Endothelial cell of umbilical vein (primary cell): ENCODE measurements around the gene PRXL2B. TPM values are rescaled to one million over a fixed set of nuclear protein-coding genes. Genes with fewer than 3 reads are reported as not detected.

ENCODE experiments used
- BruUV-seq: library from RNA; stranded (reverse); fragments of 400-500 nt; replicated peaks from 2 replicates; lab custom pipeline; 2021; lab: Mats Ljungman, UMichigan
- CTCF ChIA-PET: fragments of 300-600, 350-600 bp; sonication (Branson Sonifier 250); formaldehyde crosslinking; loops from one replicate; lab custom pipeline; 2021; ENCODE audit warnings: antibody characterized with exemption, inconsistent platforms; lab: Charles Lee
- POLR2A ChIA-PET: fragments of 300-600, 350-600 bp; sonication (Branson Sonifier 250); formaldehyde crosslinking; loops from one replicate; lab custom pipeline; 2021; ENCODE audit warnings: antibody characterized with exemption, inconsistent platforms; lab: Charles Lee
- DNase-seq: peaks from one replicate; pipeline ENCODE4 v3.0.0-alpha.2; 2011; ENCODE audit warnings: low read depth, low spot score
- FAIRE-seq: peaks from 2 replicates; lab custom pipeline; 2011; peaks lifted over from hg19 to GRCh38; lab: Jason Lieb, UNC
- H2AFZ ChIP-seq: 2 replicates; pipeline ENCODE4 v1.6.0; 2012; ENCODE audit warnings: low read depth, low read length, control low read depth, inconsistent platforms
- H3K27ac ChIP-seq: 2 replicates; pipeline ENCODE4 v1.5.1; 2011; ENCODE audit warnings: low read depth, mild to moderate bottlenecking, control low read depth, low read length, moderate library complexity; ENCODE audit not compliant: insufficient read depth
- H3K27me3 ChIP-seq, 2 experiments: 2 replicates each; pipeline versions ENCODE4 v1.6.0 to v1.6.1; 2011; ENCODE audit warnings: low read length in 2 of 2, mixed read lengths in 1 of 2; ENCODE audit not compliant: control insufficient read depth in 2 of 2, insufficient read depth in 2 of 2
- H3K36me3 ChIP-seq, 2 experiments: 2 replicates in 1 of 2; 3 replicates in 1 of 2; pipeline ENCODE4 v1.5.1; 2011; ENCODE audit warnings: low read length in 2 of 2, mild to moderate bottlenecking in 1 of 2, moderate library complexity in 1 of 2; ENCODE audit not compliant: control insufficient read depth in 2 of 2, insufficient read depth in 2 of 2; ENCODE audit errors: extremely low read depth in 1 of 2
- H3K4me1 ChIP-seq: 3 replicates; pipeline ENCODE4 v1.5.1; 2011; ENCODE audit warnings: mild to moderate bottlenecking, low read length; ENCODE audit not compliant: control insufficient read depth, insufficient read depth; ENCODE audit errors: extremely low read depth
- H3K4me2 ChIP-seq: 2 replicates; pipeline ENCODE4 v1.6.1; 2011; ENCODE audit warnings: low read length, control low read depth, mixed read lengths; ENCODE audit not compliant: insufficient read depth
- H3K4me3 ChIP-seq, 3 experiments: fragments of 200-600 bp in 1 of 3; sonication (generic), shearing (Covaris generic) in 1 of 3; replicated peaks in 1 of 3; 2 replicates each; pipeline ENCODE4 v1.5.1; 2011 to 2016; ENCODE audit warnings: control low read depth in 3 of 3, low read length in 3 of 3, mild to moderate bottlenecking in 2 of 3, inconsistent platforms in 1 of 3, low read depth in 1 of 3, moderate library complexity in 1 of 3; ENCODE audit not compliant: insufficient read depth in 1 of 3
- H3K79me2 ChIP-seq: 2 replicates; pipeline ENCODE4 v1.6.0; 2012; ENCODE audit warnings: low read length, inconsistent platforms; ENCODE audit not compliant: control insufficient read depth, insufficient read depth
- H3K9ac ChIP-seq: replicated peaks from 2 replicates; pipeline ENCODE3; 2011; ENCODE audit warnings: low read length, control low read depth; ENCODE audit not compliant: insufficient read depth; ENCODE audit errors: extremely low read depth
- H3K9me1 ChIP-seq: replicated peaks from 3 replicates; pipeline ENCODE4 v1.6.0; 2011; ENCODE audit warnings: mild to moderate bottlenecking, low read length; ENCODE audit not compliant: control insufficient read depth, insufficient read depth; ENCODE audit errors: extremely low read depth
- H3K9me3 ChIP-seq: replicated peaks from 2 replicates; pipeline ENCODE4 v1.5.1; 2012; ENCODE audit warnings: low read length, inconsistent platforms; ENCODE audit not compliant: control insufficient read depth, insufficient read depth
- H4K20me1 ChIP-seq: replicated peaks from 2 replicates; pipeline ENCODE3; 2011; ENCODE audit warnings: mild to moderate bottlenecking, low read length; ENCODE audit not compliant: control insufficient read depth, insufficient read depth; ENCODE audit errors: extremely low read depth
- EZH2 ChIP-seq: IDR thresholded peaks from 2 replicates; pipeline ENCODE4 v1.6.1; 2012; ENCODE audit warnings: borderline replicate concordance, low read depth, mild to moderate bottlenecking, moderate library complexity, low read length, inconsistent platforms; ENCODE audit not compliant: severe bottlenecking
- FOS ChIP-seq: IDR thresholded peaks from 2 replicates; pipeline ENCODE4 v1.6.1; 2011; ENCODE audit warnings: mild to moderate bottlenecking, low read length, moderate library complexity, borderline replicate concordance; ENCODE audit not compliant: insufficient read depth
- GATA2 ChIP-seq: IDR thresholded peaks from 2 replicates; pipeline ENCODE4 v1.7.0; 2011; ENCODE audit warnings: low read depth, mild to moderate bottlenecking, moderate library complexity, mixed read lengths, low read length; ENCODE audit not compliant: insufficient read length, insufficient read depth
- JUN ChIP-seq: IDR thresholded peaks from 2 replicates; pipeline ENCODE4 v1.6.1; 2011; ENCODE audit warnings: borderline replicate concordance, low read depth; ENCODE audit not compliant: insufficient read length, insufficient read depth
- MYC ChIP-seq: IDR thresholded peaks from one replicate; pipeline ENCODE4 v1.6.1; 2011; ENCODE audit warnings: mild to moderate bottlenecking, low read depth, low read length
- POLR2A ChIP-seq: IDR thresholded peaks from 2 replicates; pipeline ENCODE4 v1.6.1; 2012; ENCODE audit warnings: low read depth, mild to moderate bottlenecking, control low read depth, low read length
- POLR2AphosphoS5 ChIP-seq: IDR thresholded peaks from 2 replicates; pipeline ENCODE4 v1.6.1; 2012; ENCODE audit warnings: low read depth, mild to moderate bottlenecking, control low read depth, low read length, moderate library complexity; ENCODE audit not compliant: insufficient read depth
- dilution Hi-C: fragments of 300-500 bp; cut with MboI; formaldehyde crosslinking; loops from one replicate; pipeline ENCODE4 v1.15.0; 2019; ENCODE audit warnings: low sequenced_read_pairs; ENCODE audit not compliant: extremely low pct_ligation_motif_present
- intact Hi-C: fragments of 100-400 bp; cut with micrococcal nuclease; formaldehyde crosslinking; loops from one replicate; pipeline ENCODE4 v1.10.0; 2022
- polyA plus RNA-seq, 4 experiments: library from polyadenylated mRNA; depleted of rRNA in 3 of 4; stranded (reverse) in 3 of 4; unstranded in 1 of 4; fragments of >200 nt; gene quantifications; 2 replicates each; pipeline versions ENCODE4 v1.2.1 to v1.2.3, GENCODE V29; 2011 to 2012; ENCODE audit warnings: missing spikeins in 1 of 4
- total RNA-seq: library from RNA; stranded (reverse); gene quantifications from 2 replicates; pipeline ENCODE4 v1.2.3, GENCODE V29; 2021
- TF ChIP-seq, protein P1 (sequence below): IDR thresholded peaks from 2 replicates; pipeline ENCODE4 v1.6.1; 2011; ENCODE audit not compliant: insufficient read depth, insufficient read length
- TF ChIP-seq, protein P2 (sequence below), 2 donors: IDR thresholded peaks; 1 replicate in 1 of 2; 2 replicates in 1 of 2; pipeline ENCODE4 v1.5.1; 2011; ENCODE audit warnings: low read length in 2 of 2, mild to moderate bottlenecking in 2 of 2, moderate library complexity in 2 of 2, control low read depth in 1 of 2, inconsistent platforms in 1 of 2, low read depth in 1 of 2; ENCODE audit not compliant: insufficient read depth in 1 of 2; ENCODE audit errors: extremely low read depth in 1 of 2

Gene PRXL2B
- total and polyA plus RNA-seq, 2 donors (not counting 3 experiments of a cell fraction or from before 2014, with no cell fraction given), result 29.6 to 55.8 TPM

DNA sequence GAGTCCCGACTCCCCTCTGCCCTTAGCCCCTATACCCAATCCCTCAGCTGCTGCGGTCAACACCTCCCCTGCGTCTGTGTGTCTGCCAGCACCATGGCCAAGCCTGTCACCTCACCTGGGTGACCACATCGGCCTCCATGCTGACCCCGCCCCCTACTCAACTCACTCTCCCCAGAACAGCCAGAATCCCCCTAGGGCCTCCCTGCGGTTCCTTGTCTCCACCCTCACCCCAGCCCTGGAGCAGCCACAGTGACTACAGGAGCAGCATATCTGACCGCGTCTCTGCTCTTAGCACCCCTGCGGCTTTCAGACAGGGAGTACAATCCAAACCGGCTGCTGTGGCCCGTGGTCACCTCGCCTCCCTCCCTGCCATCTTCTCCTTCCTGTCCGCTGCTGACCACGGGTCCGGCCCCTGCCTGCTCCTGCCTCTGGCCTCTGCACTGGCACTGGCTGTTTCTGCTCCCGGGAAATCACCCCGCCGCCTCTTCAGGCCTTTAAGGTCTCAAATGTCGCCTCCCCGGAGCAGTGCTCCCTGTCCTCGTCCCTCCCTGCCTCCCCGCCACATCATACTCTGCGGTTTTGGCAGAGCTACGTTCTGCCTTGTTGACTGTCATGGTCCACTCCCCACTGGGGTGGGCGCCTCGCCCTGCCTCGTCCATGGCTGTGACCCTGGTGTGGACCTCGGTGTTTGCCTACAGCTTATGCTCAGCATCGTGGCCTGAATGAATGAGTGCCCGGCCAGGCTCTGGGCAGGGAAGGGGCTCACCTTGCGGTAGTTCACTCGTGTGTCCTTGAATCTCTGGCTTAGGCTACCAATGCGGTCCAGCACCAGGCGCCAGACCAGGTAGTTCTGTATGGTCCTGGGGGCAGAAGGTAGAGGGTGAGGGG, 11.1 kb downstream of the PRXL2B start:
- no peaks in the 10 kb centered on the region for H3K9me3 ChIP-seq
- dilution Hi-C loops, result no loop called here
- ChIA-PET POLR2A (no interaction called here), CTCF (no interaction called here)
- BruUV-seq, result no TSS peak
- no peak overlapping the region for H2AFZ ChIP-seq
- H3K79me2 ChIP-seq, result no peaks in the 10 kb centered on the region
- H3K27me3 ChIP-seq, result no peaks in the 10 kb centered on the region
- H3K4me2 ChIP-seq, result no peak overlapping the region
- no peaks in the 10 kb centered on the region for H4K20me1 ChIP-seq
- H3K4me3 ChIP-seq, result no peak overlapping the region
- H3K36me3 ChIP-seq, result no peaks in the 10 kb centered on the region
- no peaks in the 10 kb centered on the region for H3K9me1 ChIP-seq
- peaks cover 8% of the 10 kb centered on the region for H3K4me1 ChIP-seq
- H3K27ac ChIP-seq, result no peak overlapping the region
- no peak overlapping the region for H3K9ac ChIP-seq
- TF ChIP-seq, protein P1, sequence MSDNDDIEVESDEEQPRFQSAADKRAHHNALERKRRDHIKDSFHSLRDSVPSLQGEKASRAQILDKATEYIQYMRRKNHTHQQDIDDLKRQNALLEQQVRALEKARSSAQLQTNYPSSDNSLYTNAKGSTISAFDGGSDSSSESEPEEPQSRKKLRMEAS, result no peak
- TF ChIP-seq POLR2A (no peak), POLR2AphosphoS5 (no peak), JUN (no peak), EZH2 (no peak), GATA2 (no peak), MYC (no peak), FOS (no peak)
- TF ChIP-seq, protein P2, sequence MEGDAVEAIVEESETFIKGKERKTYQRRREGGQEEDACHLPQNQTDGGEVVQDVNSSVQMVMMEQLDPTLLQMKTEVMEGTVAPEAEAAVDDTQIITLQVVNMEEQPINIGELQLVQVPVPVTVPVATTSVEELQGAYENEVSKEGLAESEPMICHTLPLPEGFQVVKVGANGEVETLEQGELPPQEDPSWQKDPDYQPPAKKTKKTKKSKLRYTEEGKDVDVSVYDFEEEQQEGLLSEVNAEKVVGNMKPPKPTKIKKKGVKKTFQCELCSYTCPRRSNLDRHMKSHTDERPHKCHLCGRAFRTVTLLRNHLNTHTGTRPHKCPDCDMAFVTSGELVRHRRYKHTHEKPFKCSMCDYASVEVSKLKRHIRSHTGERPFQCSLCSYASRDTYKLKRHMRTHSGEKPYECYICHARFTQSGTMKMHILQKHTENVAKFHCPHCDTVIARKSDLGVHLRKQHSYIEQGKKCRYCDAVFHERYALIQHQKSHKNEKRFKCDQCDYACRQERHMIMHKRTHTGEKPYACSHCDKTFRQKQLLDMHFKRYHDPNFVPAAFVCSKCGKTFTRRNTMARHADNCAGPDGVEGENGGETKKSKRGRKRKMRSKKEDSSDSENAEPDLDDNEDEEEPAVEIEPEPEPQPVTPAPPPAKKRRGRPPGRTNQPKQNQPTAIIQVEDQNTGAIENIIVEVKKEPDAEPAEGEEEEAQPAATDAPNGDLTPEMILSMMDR (IDR thresholded peaks at IDR 0.05; ENCODE audit: extremely low read depth in 1 of 2, insufficient read depth in 1 of 2, low read depth in 1 of 2, low read length in 2 of 2), result no peak
- intact Hi-C loops, result no loop called here
- DNase-seq, result no peak
- FAIRE-seq, result no peak
